A673 (cell line): ENCODE results near the gene HOXD9. TPM values are rescaled to one million over a fixed set of nuclear protein-coding genes. Genes with fewer than 3 reads are reported as not detected.

Experiments used
- BruUV-seq: library from RNA; stranded (reverse); fragments of 400-500 nt; replicated peaks from 2 replicates; lab custom pipeline; 2021; lab: Mats Ljungman, UMichigan
- CTCF ChIA-PET: fragments of 300-600 bp; sonication (Branson Sonifier 250); formaldehyde crosslinking; loops from one replicate; lab custom pipeline; 2022; ENCODE audit warnings: antibody characterized with exemption; lab: Charles Lee
- POLR2A ChIA-PET: fragments of 300-600 bp; sonication (Branson Sonifier 250); formaldehyde crosslinking; loops from one replicate; lab custom pipeline; 2022; ENCODE audit warnings: antibody characterized with exemption; ENCODE audit not compliant: low non-redundant PET; lab: Charles Lee
- DNase-seq: peaks from one replicate; pipeline ENCODE4 v3.0.0-alpha.2; 2015; ENCODE audit warnings: low spot score
- H3K27ac ChIP-seq: fragments of 200-600 bp; sonication (generic); 2 replicates; pipeline ENCODE4 v1.5.1; 2016; ENCODE audit warnings: mixed run types, low read depth, mild to moderate bottlenecking, mixed read lengths, antibody characterized with exemption, low read length; ENCODE audit not compliant: poor library complexity, severe bottlenecking
- H3K27me3 ChIP-seq: fragments of 200-600 bp; sonication (generic); replicated peaks from 2 replicates; pipeline ENCODE4 v1.6.1; 2017; ENCODE audit warnings: mixed run types, low read depth, mild to moderate bottlenecking, mixed read lengths, antibody characterized with exemption, low read length; ENCODE audit not compliant: insufficient read depth, poor library complexity
- H3K36me3 ChIP-seq: fragments of 200-600 bp; sonication (generic); 2 replicates; pipeline ENCODE4 v1.6.1; 2016; ENCODE audit warnings: mixed run types, mild to moderate bottlenecking, mixed read lengths, antibody characterized with exemption, low read length; ENCODE audit not compliant: insufficient read depth, poor library complexity, severe bottlenecking
- H3K4me1 ChIP-seq: fragments of 200-600 bp; sonication (generic); 2 replicates; pipeline ENCODE4 v1.6.1; 2017; ENCODE audit warnings: mixed run types, mild to moderate bottlenecking, mixed read lengths, antibody characterized with exemption, low read length; ENCODE audit not compliant: insufficient read depth, poor library complexity, severe bottlenecking
- H3K4me3 ChIP-seq: fragments of 200-600 bp; sonication (generic); 2 replicates; pipeline ENCODE4 v1.5.1; 2016; ENCODE audit warnings: low read depth, mixed run types, mild to moderate bottlenecking, mixed read lengths, low read length; ENCODE audit not compliant: poor library complexity, severe bottlenecking
- H3K9me3 ChIP-seq: fragments of 200-600 bp; sonication (generic); 2 replicates; pipeline ENCODE4 v1.6.1; 2016; ENCODE audit warnings: mixed run types, low read depth, mild to moderate bottlenecking, mixed read lengths, antibody characterized with exemption, low read length; ENCODE audit not compliant: poor library complexity, severe bottlenecking
- EZH2 ChIP-seq: fragments of 200-600 bp; sonication (generic); IDR thresholded peaks from 2 replicates; pipeline ENCODE4 v1.6.1; 2017; ENCODE audit warnings: borderline replicate concordance, low read depth, mild to moderate bottlenecking, mixed read lengths, antibody characterized with exemption, low read length; ENCODE audit not compliant: poor library complexity, severe bottlenecking
- intact Hi-C: fragments of 100-400 bp; cut with micrococcal nuclease; formaldehyde crosslinking; loops from one replicate; pipeline ENCODE4 v1.10.0; 2022; ENCODE audit not compliant: unreplicated experiment
- total RNA-seq: library from RNA; stranded (reverse); gene quantifications from 2 replicates; pipeline ENCODE4 v1.2.3, GENCODE V29; 2021
- TF ChIP-seq, protein P1 (sequence below): fragments of 300-800, 200-600 bp; sonication (generic); conservative IDR thresholded peaks from 2 replicates; pipeline ENCODE4 v1.5.1; 2017; ENCODE audit warnings: low read depth, mild to moderate bottlenecking, antibody characterized with exemption, low read length, moderate library complexity, mixed read lengths

Gene HOXD9
- total RNA-seq, 1 experiment from 2014 or later: 63.0 TPM

DNA sequence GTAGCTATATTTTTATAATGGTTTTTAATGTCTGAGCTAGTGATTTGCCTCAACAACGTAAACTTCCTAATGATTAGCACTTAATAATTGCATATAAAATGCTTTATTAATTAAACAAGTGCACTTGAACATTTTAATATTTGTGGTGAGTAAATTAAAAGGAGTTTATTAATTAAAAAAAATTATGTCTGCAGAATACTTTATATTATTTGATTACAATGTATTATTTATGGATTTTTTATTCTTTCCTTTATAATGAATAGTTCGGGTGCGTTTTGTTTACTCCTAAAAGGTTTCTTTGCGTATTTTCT, 9.3 kb downstream of the HOXD9 start:
- peaks cover 4% of the 10 kb centered on the region for H3K36me3 ChIP-seq
- H3K27me3 ChIP-seq: no peaks in the 10 kb centered on the region
- ChIA-PET POLR2A (interaction anchor here (0.7 kb wide), 1 partner anchor 8 kb away, joined by 8 read pairs; no protein-coding TSS in a partner anchor), CTCF (interaction anchor here (1.1 to 1.5 kb wide), 2 partner anchors 323 to 423 kb away, joined by 3 to 5 read pairs; no protein-coding TSS in a partner anchor)
- intact Hi-C loops: loop anchor here (2.0 kb wide), 1 partner anchor 1015 kb away; no protein-coding TSS in a partner anchor
- no peak for DNase-seq
- peak overlapping the region; percentile 62 for H3K4me3 ChIP-seq
- TF ChIP-seq EZH2: no peak
- TF ChIP-seq, protein P1, sequence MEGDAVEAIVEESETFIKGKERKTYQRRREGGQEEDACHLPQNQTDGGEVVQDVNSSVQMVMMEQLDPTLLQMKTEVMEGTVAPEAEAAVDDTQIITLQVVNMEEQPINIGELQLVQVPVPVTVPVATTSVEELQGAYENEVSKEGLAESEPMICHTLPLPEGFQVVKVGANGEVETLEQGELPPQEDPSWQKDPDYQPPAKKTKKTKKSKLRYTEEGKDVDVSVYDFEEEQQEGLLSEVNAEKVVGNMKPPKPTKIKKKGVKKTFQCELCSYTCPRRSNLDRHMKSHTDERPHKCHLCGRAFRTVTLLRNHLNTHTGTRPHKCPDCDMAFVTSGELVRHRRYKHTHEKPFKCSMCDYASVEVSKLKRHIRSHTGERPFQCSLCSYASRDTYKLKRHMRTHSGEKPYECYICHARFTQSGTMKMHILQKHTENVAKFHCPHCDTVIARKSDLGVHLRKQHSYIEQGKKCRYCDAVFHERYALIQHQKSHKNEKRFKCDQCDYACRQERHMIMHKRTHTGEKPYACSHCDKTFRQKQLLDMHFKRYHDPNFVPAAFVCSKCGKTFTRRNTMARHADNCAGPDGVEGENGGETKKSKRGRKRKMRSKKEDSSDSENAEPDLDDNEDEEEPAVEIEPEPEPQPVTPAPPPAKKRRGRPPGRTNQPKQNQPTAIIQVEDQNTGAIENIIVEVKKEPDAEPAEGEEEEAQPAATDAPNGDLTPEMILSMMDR: no peak
- BruUV-seq: no TSS peak
- peaks cover 46% of the 10 kb centered on the region for H3K4me1 ChIP-seq
- peak overlapping the region; percentile 98 for H3K27ac ChIP-seq
- H3K9me3 ChIP-seq: no peaks in the 10 kb centered on the region

DNA sequence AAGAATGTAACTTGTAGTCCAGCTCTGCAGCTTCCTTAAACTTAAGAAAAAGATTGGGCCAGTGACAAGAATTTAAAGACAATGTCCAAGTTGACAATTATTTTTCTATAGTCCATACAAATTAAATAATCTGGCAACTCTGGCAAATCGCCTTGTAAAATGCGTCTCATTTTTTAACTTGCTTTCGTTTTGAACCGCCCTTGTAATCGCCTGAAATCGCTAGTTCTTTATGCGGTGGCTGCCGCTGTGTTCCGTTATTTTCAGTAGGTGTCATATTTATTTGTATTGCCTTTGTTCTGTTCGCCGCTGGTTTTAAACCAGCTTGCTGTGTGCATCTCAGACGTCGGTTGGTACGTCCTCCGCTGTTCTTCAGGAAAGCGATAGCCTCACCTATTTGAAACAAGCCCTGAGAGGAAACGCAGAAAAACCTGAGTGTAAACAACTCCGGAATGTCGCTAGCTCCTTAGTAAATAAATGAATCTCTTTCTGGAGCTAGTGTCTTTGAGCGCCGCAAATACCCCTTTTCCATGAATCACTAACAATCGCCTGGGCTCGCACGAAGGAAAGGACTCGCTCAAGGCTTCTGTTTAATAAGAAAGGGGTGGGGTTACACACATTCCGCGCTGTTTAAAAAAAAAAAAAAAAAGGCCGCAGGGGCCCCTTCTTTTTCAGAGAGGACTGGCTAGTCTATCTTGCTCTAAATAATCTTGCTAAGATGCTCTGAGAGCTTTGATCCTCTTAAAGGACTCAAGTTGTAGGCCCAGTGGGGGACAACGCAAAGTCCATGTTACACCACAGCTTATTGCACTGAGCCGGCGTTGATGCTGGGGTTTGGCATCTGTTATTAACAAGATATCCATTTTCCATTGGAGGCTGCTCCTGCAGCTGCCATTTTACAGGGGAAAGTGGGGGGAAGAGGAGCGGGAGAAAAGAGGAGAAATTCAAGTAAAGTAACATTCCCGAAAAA, 10.0 kb downstream of the HOXD9 start:
- peak overlapping the region; percentile 98 for H3K27ac ChIP-seq
- POLR2A ChIA-PET: interaction anchor here (0.7 kb wide), 2 partner anchors 8 to 520 kb away, joined by 7 to 8 read pairs; no protein-coding TSS in a partner anchor

DNA sequence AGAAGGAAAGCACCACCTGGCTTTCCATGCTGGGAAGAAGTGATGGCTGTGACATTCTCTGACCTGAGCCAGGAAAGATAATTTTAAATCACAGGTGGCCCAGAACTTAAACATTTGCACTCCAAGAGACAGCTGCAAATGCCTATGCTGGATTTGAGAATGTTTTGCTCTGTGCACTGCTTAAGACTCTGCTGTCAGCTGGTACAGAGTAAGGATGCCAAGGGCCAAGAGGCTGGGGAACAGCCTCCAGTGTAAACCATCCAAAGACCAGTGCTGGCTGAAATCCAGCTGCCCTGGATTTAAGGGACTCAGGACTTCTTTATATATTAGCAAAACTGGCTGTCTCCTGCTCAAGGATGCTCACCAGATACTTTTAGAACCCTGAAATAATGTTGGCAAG, 10.9 kb downstream of the HOXD9 start:
- POLR2A ChIA-PET: no interaction called here
- Histone ChIP-seq H3K27ac (peak overlapping the region; percentile 98), H3K4me1 (peaks cover 31% of the 10 kb centered on the region), H3K27me3 (no peaks in the 10 kb centered on the region), H3K36me3 (peaks cover 4% of the 10 kb centered on the region), H3K4me3 (peak overlapping the region; percentile 62), H3K9me3 (no peaks in the 10 kb centered on the region)
- TF ChIP-seq EZH2: no peak
- BruUV-seq: no TSS peak
- intact Hi-C loops: no loop called here
- peak; percentile 19 for DNase-seq
- CTCF ChIA-PET: interaction anchor here (0.7 to 1.5 kb wide), 2 partner anchors 8 to 322 kb away, joined by 4 to 5 read pairs; no protein-coding TSS in a partner anchor

More for the DNA sequence above, 10.0 kb downstream of the HOXD9 start:
- TSS peak; percentile 31 for BruUV-seq
- CTCF ChIA-PET: interaction anchor here (0.7 to 1.5 kb wide), 3 partner anchors 8 to 422 kb away, joined by 3 to 5 read pairs (median 4); no protein-coding TSS in a partner anchor
- Histone ChIP-seq H3K4me1 (peaks cover 40% of the 10 kb centered on the region), H3K4me3 (peak overlapping the region; percentile 62), H3K36me3 (peaks cover 4% of the 10 kb centered on the region), H3K27me3 (no peaks in the 10 kb centered on the region), H3K9me3 (no peaks in the 10 kb centered on the region)
- no peak for TF ChIP-seq EZH2
- TF ChIP-seq, protein P1: no peak
- peak; percentile 83 for DNase-seq
- intact Hi-C loops: no loop called here
